GM18867 (cell line): ENCODE data around the gene CABP4.

ENCODE experiments used
- ATAC-seq: cut with Tn5 transposase; IDR thresholded peaks from one replicate; pipeline ENCODE4 v1.9.1; 2021; ENCODE audit warnings: mild to moderate bottlenecking, moderate library complexity; ENCODE audit not compliant: unreplicated experiment

Gene CABP4

DNA sequence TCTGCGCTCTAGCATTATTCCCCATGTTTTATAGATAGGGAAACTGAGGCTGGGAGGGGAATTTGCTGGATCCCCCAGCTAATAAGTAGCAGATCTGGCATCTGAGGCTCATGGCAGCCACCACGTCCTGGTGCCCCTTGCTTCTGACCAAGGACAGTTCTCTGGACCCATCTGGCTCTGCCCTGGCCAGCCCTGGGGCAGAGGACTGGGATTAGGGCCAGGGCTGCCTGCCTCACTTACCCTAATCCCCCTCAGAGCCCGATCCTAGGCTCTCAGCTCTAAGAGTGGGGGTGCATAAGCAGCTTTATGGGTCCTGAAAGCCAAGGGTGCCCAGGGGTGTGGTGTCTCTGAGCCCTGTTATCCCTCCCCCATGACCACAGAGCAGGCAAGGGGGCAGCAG lies at the start of gene CABP4:
CABP4 (plus strand) TSS at position 301 of the 400 bp plus-strand sequence; CDS start at position 371, 70 bp downstream.
- no peak for ATAC-seq

DNA sequence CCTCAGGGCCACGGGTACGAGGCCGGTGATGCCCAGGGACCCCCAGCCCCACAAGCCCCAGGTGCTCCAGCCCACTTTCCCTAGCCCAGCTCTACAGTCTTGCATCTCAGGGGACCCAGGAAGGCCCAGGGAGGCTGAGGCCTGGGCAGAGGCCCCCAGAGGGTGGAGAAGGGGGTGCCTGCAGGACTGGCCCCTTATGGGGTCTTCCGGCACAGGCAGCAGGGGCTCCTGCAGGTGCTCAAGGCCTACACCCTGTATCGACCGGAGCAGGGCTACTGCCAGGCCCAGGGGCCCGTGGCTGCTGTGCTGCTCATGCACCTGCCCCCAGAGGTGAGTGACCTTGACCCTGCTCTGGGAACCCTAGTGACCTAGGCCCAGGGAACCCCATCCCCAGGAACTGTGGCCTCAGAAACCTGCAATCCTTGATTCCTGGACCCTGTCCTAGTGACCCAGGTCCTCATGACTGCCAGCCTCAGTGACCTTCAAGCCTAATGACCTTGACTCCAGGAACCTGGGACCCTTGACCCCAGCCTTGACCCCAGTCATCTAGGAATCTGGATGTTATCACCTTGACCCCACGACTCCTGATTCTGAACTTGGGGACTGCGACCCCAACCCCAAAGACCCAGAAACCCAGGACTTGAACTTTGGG lies 49.3 kb upstream of the CABP4 start:
- ATAC-seq: no peak

DNA sequence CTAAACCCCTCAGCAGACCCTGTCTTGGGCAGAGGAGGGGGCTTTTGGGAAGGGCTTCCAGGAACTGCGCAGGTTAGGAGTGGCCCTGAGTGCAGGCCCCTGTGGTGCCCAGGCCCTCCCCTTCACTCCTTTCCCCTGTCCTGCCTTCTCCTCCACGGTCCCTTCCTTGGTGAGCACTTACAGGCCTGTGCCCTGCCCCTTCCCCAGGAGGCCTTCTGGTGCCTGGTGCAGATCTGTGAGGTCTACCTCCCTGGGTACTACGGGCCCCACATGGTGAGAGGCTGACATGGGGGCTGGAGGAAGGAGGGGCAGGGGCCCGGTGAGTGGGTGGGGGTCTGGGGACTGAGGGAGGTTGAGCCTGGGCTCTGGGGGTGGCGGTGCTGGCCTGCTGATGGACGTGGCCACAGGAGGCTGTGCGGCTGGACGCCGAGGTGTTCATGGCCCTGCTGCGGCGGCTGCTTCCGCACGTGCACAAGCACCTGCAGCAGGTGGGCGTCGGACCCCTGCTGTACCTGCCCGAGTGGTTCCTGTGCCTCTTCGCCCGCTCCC lies 48.7 kb upstream of the CABP4 start:
- no peak for ATAC-seq

DNA sequence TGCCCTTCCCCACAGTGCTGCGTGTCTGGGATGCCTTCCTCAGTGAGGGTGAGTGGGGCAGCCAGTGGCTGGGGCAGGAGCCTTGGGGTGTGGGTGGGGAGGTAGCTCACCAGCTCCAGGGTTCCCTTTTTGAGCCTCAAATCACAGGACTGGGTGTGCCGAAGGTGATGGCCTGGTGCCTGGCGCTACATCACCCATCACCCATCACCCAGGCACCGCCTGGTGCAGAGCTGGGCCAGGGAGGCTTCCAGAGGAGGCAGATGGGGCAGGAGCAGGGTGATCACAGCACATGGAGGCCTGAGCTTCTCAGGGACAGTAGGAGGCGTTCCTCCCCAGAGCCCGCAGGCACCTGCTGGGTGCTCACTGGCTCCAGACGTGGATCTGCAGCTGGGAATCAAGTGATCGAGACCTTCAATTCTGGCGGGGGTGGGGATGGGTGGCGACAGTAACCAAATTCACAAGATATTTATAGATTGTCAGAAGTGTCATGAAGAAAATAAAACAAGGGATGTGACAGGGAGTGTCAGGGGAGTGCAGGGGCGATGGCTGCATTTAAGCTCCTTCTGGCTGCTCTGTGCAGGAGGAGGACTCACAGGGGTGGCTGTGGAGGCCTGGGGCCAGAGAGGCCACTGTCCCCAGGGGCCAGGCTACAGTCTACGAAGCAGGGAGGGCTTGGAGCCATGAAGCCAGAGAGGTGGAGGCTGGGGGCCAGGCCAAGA lies 48.0 kb upstream of the CABP4 start:
- ATAC-seq: no peak

DNA sequence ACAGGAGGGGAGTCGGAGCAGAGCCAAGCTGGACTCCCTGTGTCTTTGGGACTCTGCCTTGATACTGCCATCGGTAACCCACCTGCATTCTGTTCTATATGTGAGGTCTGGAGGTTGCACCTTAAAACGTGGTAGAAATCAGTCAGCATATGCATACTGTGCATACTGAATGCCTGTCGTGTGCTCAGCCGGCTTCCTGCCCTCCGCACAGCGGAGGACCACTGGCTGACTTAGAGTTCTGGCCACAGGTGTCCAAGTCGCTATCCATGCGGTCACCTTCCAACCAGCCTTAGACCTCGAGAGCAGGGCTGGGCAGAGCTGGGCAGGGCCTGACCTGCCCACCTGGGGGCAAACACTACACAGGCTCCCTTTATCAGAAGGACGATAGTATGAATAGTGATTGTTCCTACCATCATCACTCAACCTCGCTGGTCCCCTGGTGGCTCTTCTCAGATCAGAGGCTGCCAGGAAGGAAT lies 47.4 kb upstream of the CABP4 start:
- ATAC-seq: no peak

DNA sequence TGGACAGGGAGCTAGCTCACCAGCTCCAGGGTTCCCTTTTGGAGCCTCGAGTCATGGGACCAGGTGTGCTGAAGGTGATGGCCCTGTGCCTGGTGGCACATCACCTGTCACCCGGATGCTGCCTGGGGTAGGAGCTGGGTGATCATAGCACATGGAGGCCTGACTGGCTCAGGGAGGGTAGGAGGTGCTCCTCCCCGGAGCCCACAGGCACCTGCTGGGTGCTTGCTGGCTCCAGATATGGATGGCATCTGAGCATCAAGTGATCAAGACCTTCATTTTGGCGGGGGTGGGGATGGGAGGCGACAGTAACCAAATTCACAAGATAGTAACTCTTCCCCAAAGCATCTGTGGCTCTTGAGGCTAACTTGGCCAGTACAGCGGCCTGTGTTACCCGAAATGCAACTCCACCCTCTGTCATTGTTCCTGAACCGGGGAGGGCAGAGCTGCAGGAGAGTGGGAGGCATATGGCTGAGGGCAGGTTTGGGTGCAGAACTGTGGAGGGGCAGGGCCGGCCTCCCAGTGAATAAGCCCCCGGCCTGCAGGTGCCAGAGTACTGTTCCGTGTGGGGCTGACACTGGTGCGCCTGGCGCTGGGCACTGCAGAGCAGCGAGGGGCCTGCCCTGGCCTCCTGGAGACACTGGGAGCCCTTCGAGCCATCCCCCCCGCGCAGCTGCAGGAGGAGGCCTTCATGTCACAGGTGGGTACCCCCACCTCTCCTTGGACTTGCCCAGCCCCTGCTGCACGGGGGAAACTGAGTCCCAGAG lies 46.5 kb upstream of the CABP4 start:
- ATAC-seq: no peak

DNA sequence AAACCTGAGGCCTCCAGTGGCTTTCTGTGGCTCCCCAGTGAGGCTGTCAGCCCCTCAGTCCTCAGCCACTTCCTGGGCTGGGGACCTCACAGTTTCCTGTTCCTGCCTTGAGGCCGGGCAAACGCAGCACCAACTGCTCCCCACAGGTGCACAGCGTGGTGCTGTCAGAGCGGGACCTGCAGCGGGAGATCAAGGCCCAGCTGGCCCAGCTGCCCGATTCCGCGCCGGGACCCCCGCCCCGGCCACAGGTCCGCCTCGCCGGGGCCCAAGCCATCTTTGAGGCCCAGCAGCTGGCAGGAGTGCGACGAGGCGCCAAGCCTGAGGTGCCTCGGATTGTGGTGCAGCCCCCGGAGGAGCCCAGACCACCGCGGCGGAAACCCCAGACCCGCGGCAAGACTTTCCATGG lies 45.9 kb upstream of the CABP4 start:
- ATAC-seq: peak; percentile 55

DNA sequence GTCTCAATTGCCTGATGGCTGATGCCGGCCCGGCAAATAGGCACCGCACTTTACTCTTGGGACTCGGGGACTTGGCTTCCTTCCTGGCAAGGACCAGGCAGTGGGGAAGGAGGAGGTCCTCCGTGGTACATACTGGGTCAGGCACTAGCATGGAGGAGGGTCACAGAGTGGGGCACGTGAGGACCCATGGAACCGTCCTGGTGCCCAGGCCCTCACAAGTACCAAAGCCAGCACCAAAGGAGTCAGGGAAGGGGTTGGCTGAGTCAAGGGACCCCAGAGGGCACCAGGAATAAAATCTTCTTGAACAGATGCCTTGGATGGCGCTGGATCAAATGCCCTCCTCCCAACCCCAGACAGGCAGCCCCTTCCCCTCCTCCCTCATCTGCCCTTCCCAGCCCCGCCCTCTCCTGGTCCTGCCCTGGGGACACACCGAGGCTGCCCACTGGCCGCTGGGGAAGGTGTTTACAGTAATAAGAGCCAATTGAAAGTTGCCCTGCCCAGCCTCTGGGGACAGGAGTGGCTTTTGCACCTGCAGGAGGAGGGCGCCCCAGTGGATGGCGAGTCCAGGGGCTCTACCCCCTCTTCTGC lies 45.3 kb upstream of the CABP4 start:
- no peak for ATAC-seq

DNA sequence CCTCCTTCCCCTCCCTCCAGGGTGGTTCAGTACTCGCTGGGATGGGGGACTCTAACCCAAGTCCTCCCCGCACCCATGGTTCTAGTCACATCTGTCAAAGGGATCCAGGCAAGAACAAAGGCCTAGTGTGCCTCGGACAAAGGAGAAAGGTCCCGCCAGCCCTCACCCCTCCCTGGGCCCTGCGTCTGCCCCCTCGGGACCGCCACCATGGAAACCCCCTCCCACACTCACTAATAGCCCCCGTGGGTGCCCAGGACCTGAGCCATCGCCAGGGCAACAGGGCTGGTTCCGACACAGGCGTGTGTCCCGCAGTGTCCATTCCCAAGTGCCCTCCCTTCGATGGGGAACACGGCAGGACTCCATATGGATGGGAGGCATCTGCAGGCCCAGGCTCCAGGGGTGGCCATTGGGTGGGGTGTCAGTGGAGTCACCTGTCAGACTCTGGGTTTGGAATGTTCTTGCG lies 44.8 kb upstream of the CABP4 start:
- no peak for ATAC-seq

DNA sequence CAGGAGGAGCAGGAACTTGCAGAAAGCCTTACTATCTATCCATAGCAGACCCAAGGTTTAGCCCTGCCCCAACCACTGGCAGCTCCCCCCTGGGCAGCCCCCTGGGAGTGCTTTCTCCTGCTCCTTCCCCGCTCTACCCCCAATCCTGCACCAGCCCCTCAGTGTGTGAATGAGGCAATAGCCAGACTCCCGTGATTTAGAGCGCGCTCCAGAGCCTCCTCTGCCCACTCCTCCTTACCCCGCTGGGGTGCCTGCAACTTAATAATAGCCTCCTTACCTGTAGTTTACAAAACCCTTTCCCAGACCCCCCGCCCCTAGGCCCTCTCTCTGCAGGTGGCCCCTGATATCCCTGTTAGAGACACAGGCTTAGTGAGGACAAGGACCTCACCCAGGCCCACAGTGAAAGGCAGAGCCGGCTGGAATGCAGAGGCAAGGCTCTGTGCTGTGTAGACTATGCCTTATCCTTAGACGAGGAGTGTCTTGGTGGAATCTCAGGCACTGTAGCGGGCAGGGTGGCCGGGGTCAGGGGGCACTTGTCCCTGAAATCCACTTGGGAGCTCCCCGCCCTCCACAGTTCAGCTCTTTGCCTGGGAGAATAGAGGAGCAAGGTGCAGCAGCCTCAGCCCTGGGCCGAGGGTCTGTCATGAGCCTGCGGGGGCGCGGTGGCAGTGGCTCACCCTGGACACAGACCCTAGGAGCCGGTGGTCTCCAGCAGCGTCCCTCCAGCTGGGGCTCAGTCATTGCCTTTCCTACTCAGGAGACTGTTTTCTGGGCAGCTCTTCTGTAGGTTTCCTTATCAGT lies 44.0 kb upstream of the CABP4 start:
- ATAC-seq: no peak

DNA sequence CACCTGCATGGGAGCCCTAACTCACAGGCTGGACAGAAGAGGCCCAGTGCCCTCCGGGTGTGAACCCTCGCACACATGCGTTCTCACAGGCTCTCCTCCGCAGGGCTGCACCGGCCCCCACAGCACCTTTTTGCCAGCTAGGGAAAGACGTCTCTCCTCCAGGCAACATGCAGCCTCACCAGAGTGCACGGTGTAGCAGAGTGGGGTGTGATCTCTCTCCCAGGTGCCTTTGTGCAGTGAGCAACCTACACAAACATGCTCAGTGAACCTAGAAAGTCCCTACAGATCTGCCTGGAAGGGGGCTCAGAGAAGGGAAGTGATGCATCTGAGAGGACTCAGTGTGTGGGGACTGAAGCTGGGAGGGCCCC lies 43.4 kb upstream of the CABP4 start:
- no peak for ATAC-seq

DNA sequence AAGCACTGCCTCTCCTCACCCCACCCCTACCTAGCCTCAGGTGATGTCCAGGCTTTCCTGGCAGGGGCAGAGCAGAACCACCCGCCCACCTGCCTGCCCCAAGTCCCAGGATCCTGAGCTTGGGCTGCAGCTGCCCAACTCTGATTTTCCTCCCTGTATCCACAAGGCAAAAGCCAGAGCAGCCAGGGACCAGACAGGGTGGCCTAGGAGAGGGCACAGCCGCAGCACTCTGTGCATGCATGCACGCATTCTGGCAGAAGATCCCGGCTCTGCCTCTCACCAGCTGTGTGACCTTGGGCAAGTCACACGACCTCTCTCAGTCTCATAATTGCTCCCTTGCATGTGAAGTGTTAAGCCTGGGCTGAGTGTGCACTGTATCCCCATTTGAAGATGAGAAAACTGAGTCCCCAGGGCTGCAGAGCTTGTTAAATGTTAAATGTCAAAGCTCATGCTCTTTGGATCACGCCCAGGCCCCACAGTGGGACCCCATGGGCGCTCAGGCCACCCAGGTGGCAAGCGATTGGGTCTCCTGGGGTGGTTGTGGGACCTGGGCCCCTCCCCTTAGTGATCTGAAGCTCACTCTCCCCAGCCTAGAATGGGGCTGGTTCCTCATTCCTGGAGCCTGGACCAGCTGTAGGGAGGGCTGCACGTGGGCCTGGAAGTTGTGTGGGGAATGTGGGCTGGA lies 42.5 kb upstream of the CABP4 start:
- no peak for ATAC-seq

DNA sequence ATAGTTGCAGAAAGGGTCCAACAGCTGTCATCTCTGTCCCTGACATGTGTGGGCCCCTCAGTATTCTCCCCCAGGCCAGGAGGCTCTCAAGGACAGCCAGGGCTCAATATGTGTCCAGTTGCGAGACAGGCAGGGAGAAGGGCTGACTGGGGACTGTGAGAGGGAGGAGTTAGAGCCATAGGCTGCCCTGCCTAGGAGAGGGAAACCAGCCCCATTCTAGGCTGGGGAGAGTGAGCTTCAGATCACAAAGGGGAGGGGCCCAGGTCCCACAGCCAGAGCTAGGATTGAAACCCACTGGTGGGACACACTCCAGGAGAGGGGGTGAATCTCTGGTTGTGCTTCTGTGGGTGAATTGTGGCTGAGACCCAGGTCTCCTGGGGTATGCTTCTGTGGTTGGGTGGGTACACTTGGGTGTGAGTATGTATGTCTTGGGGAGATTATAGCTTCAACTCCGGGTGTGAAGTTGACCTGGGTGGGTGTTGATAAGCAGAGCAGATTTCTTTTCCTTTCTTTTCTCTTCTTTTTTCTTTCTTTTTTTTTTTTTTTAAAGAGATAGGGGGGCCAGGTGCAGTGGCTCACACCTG lies 41.8 kb upstream of the CABP4 start:
- no peak for ATAC-seq

DNA sequence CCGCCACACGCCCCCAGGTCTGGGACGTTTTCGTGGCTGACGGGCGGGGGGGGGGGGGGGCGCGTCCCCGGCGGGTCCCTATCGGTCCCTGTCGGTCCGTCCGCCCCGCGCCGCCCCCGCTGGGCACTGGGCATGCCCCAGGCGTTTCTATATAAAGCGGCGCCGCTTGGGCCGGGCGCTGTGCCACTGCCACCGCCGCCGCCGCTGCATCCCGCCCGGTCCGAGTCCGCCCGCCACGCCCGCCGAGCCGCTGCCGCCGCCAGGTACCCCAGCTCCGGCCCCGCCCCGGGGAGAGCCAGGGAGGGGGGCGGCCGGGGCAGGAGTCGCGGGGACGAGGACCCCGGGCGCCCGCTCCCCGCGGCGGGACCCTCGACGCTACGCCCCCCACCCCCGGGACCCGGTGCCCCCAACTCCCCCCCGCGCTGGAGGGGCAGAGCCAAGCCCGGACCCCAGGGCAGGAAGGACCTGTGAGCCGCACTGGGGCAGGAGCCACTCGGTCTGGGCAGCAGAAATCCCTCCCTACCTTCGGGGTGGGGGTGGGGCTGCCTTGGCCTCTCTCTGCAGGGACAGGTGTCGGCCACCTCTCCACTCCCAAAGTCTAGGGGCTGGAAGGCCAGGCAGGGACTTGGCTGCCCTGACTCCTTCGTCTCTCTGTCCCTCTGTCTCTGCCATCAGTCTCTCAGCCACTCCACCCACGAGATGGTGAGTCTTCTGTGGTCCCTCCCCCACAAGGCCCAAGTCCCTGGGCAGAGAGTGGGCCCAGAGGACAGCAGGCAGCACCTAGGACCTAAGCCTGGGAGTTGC lies 39.5 kb upstream of the CABP4 start, which contains the start of gene CARNS1:
CARNS1 (plus strand) TSS at position 178 of the 804 bp plus-strand sequence; CDS start at position 700, 522 bp downstream.
- ATAC-seq: no peak

DNA sequence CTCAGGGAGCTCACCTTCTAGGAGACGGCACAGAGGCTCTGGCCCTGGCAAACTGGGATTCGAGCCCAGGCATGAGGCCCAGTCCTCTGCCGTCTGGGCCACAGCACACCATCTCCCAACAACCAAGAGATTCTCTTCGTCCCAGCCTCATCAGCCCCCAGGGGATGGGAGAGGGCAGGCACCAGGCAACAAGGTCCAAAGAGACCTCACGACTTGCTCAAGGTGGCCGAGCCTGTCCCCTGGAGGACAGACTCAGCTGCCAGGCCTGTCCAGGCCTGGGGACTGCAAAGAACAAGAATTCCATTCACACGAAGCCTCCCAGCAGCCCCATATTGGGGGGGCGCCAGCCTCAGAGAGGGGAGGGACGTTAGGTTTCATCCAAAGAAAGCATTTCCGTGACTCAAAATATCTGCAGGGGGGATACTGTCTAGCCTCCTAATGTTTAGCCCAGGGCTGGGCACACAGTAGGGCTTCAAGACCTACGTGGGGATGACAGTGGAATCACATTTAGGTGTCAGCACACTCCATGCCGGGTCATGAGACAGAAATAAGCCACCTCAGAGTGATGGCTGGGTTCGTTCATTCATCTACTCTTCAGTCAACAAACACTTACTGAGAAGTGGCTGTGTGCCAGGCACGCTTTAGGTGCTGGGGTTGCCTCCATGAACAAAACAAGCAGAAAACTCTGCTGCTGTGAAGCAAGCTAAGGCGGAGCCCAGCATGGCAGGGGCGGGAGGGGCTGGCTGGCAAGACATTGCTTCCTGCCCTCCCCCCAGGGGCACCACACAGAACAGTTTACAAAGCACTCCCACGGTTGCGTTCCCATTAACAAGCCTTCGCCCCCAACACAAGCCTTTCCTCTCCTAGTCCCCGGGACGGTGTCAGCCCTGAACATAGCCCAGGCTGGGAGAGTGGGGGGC lies 38.5 kb upstream of the CABP4 start:
- no peak for ATAC-seq

DNA sequence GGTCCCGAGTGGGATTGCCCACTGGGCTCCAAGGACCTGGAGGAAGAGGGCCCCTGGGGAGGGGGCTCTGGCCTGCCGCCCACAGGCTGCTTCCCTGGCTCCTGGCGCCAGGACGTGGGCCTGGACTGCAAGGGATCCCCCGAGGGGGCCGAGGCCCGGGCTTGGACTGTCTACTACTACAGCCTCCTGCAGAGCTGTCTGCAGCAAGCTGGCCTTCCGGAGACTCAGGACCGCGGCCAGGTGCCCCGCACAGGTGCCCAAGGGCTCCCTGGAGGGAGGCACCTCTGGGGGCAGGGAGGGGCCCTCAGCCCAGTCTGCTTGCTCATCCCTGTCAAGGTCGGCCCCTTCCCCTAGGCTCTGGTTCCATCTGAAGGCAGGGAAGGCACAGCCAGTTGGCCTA lies 37.7 kb upstream of the CABP4 start:
- ATAC-seq: no peak
